ENCODE data around the gene CD6. TPM values are rescaled to one million over a fixed set of nuclear protein-coding genes. Genes with fewer than 3 reads are reported as not detected.
A peak's percentile ranks its signal among the peaks of the same experiment; 100 is the strongest.

CD6 gene
- total and polyA plus RNA-seq, 4 experiments from 2014 or later: 281 to 428 (median 356) TPM

GRCh38 chr11:61054513-61054912 is 83.0 kb downstream of the CD6 start:
- no peaks in the 10 kb centered on the region for H3K9me3 ChIP-seq (ENCODE audit: control insufficient read depth in 1 of 2, low read length in 2 of 2)
- Mint-ChIP-seq H3K27ac (peak overlapping the region in 6 of 7 donors; percentile 7 to 91 (median 82)), H3K4me1 (peaks cover 40 to 73% (median 45%) of the 10 kb centered on the region in 4 donors), H3K27me3 (no peaks in the 10 kb centered on the region), H3K9me3 (peaks cover 0 to 3% (median 0%) of the 10 kb centered on the region in 8 donors), H3K4me3 (peak overlapping the region in 3 of 8 donors; percentile 4 to 63 (median 22)), H3K36me3 (peaks cover 3 to 7% of the 10 kb centered on the region in 2 donors)
- H3K27ac ChIP-seq (ENCODE audit: low read depth, low read length): no peak overlapping the region
- ChIA-PET CTCF (ENCODE audit: partially characterized antibody) (interaction anchor here (1.1 to 1.9 kb wide), 3 partner anchors 12 to 83 kb away, joined by 4 to 7 read pairs (median 4); partner anchors contain the start of gene CD6), POLR2A (ENCODE audit: partially characterized antibody) (interaction anchor here (1.0 to 24.4 kb wide), 8 partner anchors 8 to 80 kb away, joined by 3 to 1022 read pairs (median 5); no protein-coding TSS in a partner anchor)
- no peak overlapping the region for H3K4me3 ChIP-seq (ENCODE audit: low read length in 2 of 2)
- H3K27me3 ChIP-seq (ENCODE audit: insufficient read depth, low read length): no peaks in the 10 kb centered on the region
- H3K36me3 ChIP-seq (ENCODE audit: insufficient read depth, low read length): no peaks in the 10 kb centered on the region
- intact Hi-C loops (cut with micrococcal nuclease): no loop called here
- H3K4me1 ChIP-seq (ENCODE audit: insufficient read depth, low read length): peaks cover 52% of the 10 kb centered on the region
- no peak for DNase-seq

GRCh38 chr11:61054927-61055562 is 83.6 kb downstream of the CD6 start:
- Mint-ChIP-seq H3K4me1 (peaks cover 39 to 74% (median 45%) of the 10 kb centered on the region in 4 donors), H3K9me3 (peaks cover 0 to 3% (median 0%) of the 10 kb centered on the region in 8 donors), H3K27ac (peak overlapping the region in 6 of 7 donors; percentile 7 to 91 (median 82)), H3K4me3 (peak overlapping the region in 6 of 8 donors; percentile 4 to 63 (median 31)), H3K36me3 (peaks cover 3 to 7% of the 10 kb centered on the region in 2 donors), H3K27me3 (no peaks in the 10 kb centered on the region)
- no peaks in the 10 kb centered on the region for H3K27me3 ChIP-seq (ENCODE audit: insufficient read depth, low read length)
- no peak overlapping the region for H3K27ac ChIP-seq (ENCODE audit: low read depth, low read length)
- POLR2A ChIA-PET (ENCODE audit: partially characterized antibody): interaction anchor here (1.0 to 24.4 kb wide), 9 partner anchors 8 to 80 kb away, joined by 3 to 1022 read pairs (median 4); partner anchors contain the start of gene CD5
- no peaks in the 10 kb centered on the region for H3K9me3 ChIP-seq (ENCODE audit: control insufficient read depth in 1 of 2, low read length in 2 of 2)
- no peak overlapping the region for H3K4me3 ChIP-seq (ENCODE audit: low read length in 2 of 2)
- no peaks in the 10 kb centered on the region for H3K36me3 ChIP-seq (ENCODE audit: insufficient read depth, low read length)
- intact Hi-C loops (cut with micrococcal nuclease): no loop called here
- CTCF ChIA-PET (ENCODE audit: partially characterized antibody): interaction anchor here (1.1 to 2.0 kb wide), 4 partner anchors 8 to 84 kb away, joined by 4 to 7 read pairs (median 5); partner anchors contain the start of gene CD6
- no peak for DNase-seq
- peaks cover 57% of the 10 kb centered on the region for H3K4me1 ChIP-seq (ENCODE audit: insufficient read depth, low read length)

GRCh38 chr11:61055776-61056175 is 84.3 kb downstream of the CD6 start:
- POLR2A ChIA-PET (ENCODE audit: partially characterized antibody): interaction anchor here (0.7 to 24.4 kb wide), 8 partner anchors 9 to 81 kb away, joined by 3 to 1022 read pairs (median 4); partner anchors contain the start of gene CD5

GRCh38 chr11:61056571-61056970 is 85.1 kb downstream of the CD6 start:
- no peak for DNase-seq
- no peaks in the 10 kb centered on the region for H3K27me3 ChIP-seq (ENCODE audit: insufficient read depth, low read length)
- H3K27ac ChIP-seq (ENCODE audit: low read depth, low read length): no peak overlapping the region
- peaks cover 0 to 3% of the 10 kb centered on the region in 2 donors for H3K36me3 Mint-ChIP-seq
- no peaks in the 10 kb centered on the region for H3K36me3 ChIP-seq (ENCODE audit: insufficient read depth, low read length)
- ChIA-PET POLR2A (ENCODE audit: partially characterized antibody) (interaction anchor here (0.9 to 24.4 kb wide), 7 partner anchors 10 to 81 kb away, joined by 3 to 1022 read pairs (median 5); no protein-coding TSS in a partner anchor), CTCF (ENCODE audit: partially characterized antibody) (interaction anchor here (0.8 to 2.0 kb wide), 2 partner anchors 10 to 14 kb away, joined by 5 to 6 read pairs; no protein-coding TSS in a partner anchor)
- H3K4me1 Mint-ChIP-seq: peaks cover 50 to 79% (median 55%) of the 10 kb centered on the region in 4 donors
- H3K27me3 Mint-ChIP-seq: no peaks in the 10 kb centered on the region
- intact Hi-C loops (cut with micrococcal nuclease): no loop called here
- H3K4me1 ChIP-seq (ENCODE audit: insufficient read depth, low read length): peaks cover 72% of the 10 kb centered on the region
- H3K4me3 Mint-ChIP-seq: no peak overlapping the region
- H3K9me3 Mint-ChIP-seq: no peaks in the 10 kb centered on the region
- peak overlapping the region in 3 of 7 donors; percentile 3 to 66 (median 42) for H3K27ac Mint-ChIP-seq
- H3K4me3 ChIP-seq (ENCODE audit: low read length in 2 of 2): no peak overlapping the region
- no peaks in the 10 kb centered on the region for H3K9me3 ChIP-seq (ENCODE audit: control insufficient read depth in 1 of 2, low read length in 2 of 2)

More at GRCh38 chr11:61055776-61056175, 84.3 kb downstream of the CD6 start:
- DNase-seq: no peak
- H3K4me3 Mint-ChIP-seq: peak overlapping the region in 1 of 8 donors; percentile 9
- H3K27ac Mint-ChIP-seq: peak overlapping the region in 3 of 7 donors; percentile 56 to 91 (median 66)
- Histone ChIP-seq H3K36me3 (ENCODE audit: insufficient read depth, low read length) (no peaks in the 10 kb centered on the region), H3K9me3 (ENCODE audit: control insufficient read depth in 1 of 2, low read length in 2 of 2) (no peaks in the 10 kb centered on the region), H3K4me3 (ENCODE audit: low read length in 2 of 2) (no peak overlapping the region), H3K27me3 (ENCODE audit: insufficient read depth, low read length) (no peaks in the 10 kb centered on the region), H3K27ac (ENCODE audit: low read depth, low read length) (no peak overlapping the region), H3K4me1 (ENCODE audit: insufficient read depth, low read length) (peaks cover 64% of the 10 kb centered on the region)
- no peaks in the 10 kb centered on the region for H3K27me3 Mint-ChIP-seq
- CTCF ChIA-PET (ENCODE audit: partially characterized antibody): interaction anchor here (0.8 to 2.0 kb wide), 3 partner anchors 9 to 25 kb away, joined by 4 to 6 read pairs (median 5); no protein-coding TSS in a partner anchor
- H3K9me3 Mint-ChIP-seq: peaks cover 0 to 2% (median 0%) of the 10 kb centered on the region in 8 donors
- intact Hi-C loops (cut with micrococcal nuclease): no loop called here
- peaks cover 3 to 4% of the 10 kb centered on the region in 2 donors for H3K36me3 Mint-ChIP-seq
- peaks cover 42 to 76% (median 47%) of the 10 kb centered on the region in 4 donors for H3K4me1 Mint-ChIP-seq

GRCh38 chr11:61056981-61057380 is 85.5 kb downstream of the CD6 start:
- ChIA-PET POLR2A (ENCODE audit: partially characterized antibody) (interaction anchor here (0.9 to 24.4 kb wide), 6 partner anchors 10 to 82 kb away, joined by 3 to 1022 read pairs (median 5); no protein-coding TSS in a partner anchor), CTCF (ENCODE audit: partially characterized antibody) (interaction anchor here (1.3 to 2.0 kb wide), 2 partner anchors 10 to 24 kb away, joined by 4 to 6 read pairs; no protein-coding TSS in a partner anchor)
- intact Hi-C loops (cut with micrococcal nuclease): no loop called here
- Mint-ChIP-seq H3K4me3 (no peak overlapping the region), H3K36me3 (peaks cover 0 to 5% of the 10 kb centered on the region in 2 donors), H3K4me1 (peaks cover 54 to 83% (median 59%) of the 10 kb centered on the region in 4 donors), H3K27ac (peak overlapping the region in 3 of 7 donors; percentile 35 to 68 (median 66)), H3K9me3 (no peaks in the 10 kb centered on the region), H3K27me3 (no peaks in the 10 kb centered on the region)
- Histone ChIP-seq H3K27me3 (ENCODE audit: insufficient read depth, low read length) (no peaks in the 10 kb centered on the region), H3K27ac (ENCODE audit: low read depth, low read length) (no peak overlapping the region), H3K36me3 (ENCODE audit: insufficient read depth, low read length) (no peaks in the 10 kb centered on the region), H3K9me3 (ENCODE audit: control insufficient read depth in 1 of 2, low read length in 2 of 2) (no peaks in the 10 kb centered on the region), H3K4me3 (ENCODE audit: low read length in 2 of 2) (no peak overlapping the region), H3K4me1 (ENCODE audit: insufficient read depth, low read length) (peaks cover 76% of the 10 kb centered on the region)
- no peak for DNase-seq

- peaks cover 58 to 90% (median 63%) of the 10 kb centered on the region in 4 donors for H3K4me1 Mint-ChIP-seq
- POLR2A ChIA-PET (ENCODE audit: partially characterized antibody): interaction anchor here (2.0 to 24.4 kb wide), 3 partner anchors 14 to 71 kb away, joined by 5 to 1022 read pairs (median 131); no protein-coding TSS in a partner anchor
- Histone ChIP-seq H3K27me3 (ENCODE audit: insufficient read depth, low read length) (no peaks in the 10 kb centered on the region), H3K27ac (ENCODE audit: low read depth, low read length) (no peak overlapping the region), H3K4me3 (ENCODE audit: low read length in 2 of 2) (no peak overlapping the region), H3K36me3 (ENCODE audit: insufficient read depth, low read length) (no peaks in the 10 kb centered on the region), H3K9me3 (ENCODE audit: control insufficient read depth in 1 of 2, low read length in 2 of 2) (no peaks in the 10 kb centered on the region), H3K4me1 (ENCODE audit: insufficient read depth, low read length) (peaks cover 81% of the 10 kb centered on the region)
- peaks cover 0 to 5% of the 10 kb centered on the region in 2 donors for H3K36me3 Mint-ChIP-seq
- intact Hi-C loops (cut with micrococcal nuclease): no loop called here
- no peaks in the 10 kb centered on the region for H3K9me3 Mint-ChIP-seq
- CTCF ChIA-PET (ENCODE audit: partially characterized antibody): interaction anchor here (1.0 to 1.3 kb wide), 2 partner anchors 15 to 23 kb away, joined by 4 read pairs; no protein-coding TSS in a partner anchor
- H3K4me3 Mint-ChIP-seq: peak overlapping the region in 2 of 8 donors; percentile 16 to 21
- H3K27ac Mint-ChIP-seq: peak overlapping the region in 4 of 7 donors; percentile 8 to 78 (median 60)
- no peak for DNase-seq
- no peaks in the 10 kb centered on the region for H3K27me3 Mint-ChIP-seq
Observed at GRCh38 chr11:61057615-61058014, 86.1 kb downstream of the CD6 start.

All from CD4-positive, alpha-beta memory T cell (primary cell).